ENCODE data around the gene FAF1. TPM values are rescaled to one million over a fixed set of nuclear protein-coding genes. Genes with fewer than 3 reads are reported as not detected.

The FAF1 gene
- total and polyA plus RNA-seq, 9 of the 15 experiments (the other 6 are each of a cell fraction or from before 2014, with no cell fraction given) = 48.7 to 225 (median 118) TPM

DNA sequence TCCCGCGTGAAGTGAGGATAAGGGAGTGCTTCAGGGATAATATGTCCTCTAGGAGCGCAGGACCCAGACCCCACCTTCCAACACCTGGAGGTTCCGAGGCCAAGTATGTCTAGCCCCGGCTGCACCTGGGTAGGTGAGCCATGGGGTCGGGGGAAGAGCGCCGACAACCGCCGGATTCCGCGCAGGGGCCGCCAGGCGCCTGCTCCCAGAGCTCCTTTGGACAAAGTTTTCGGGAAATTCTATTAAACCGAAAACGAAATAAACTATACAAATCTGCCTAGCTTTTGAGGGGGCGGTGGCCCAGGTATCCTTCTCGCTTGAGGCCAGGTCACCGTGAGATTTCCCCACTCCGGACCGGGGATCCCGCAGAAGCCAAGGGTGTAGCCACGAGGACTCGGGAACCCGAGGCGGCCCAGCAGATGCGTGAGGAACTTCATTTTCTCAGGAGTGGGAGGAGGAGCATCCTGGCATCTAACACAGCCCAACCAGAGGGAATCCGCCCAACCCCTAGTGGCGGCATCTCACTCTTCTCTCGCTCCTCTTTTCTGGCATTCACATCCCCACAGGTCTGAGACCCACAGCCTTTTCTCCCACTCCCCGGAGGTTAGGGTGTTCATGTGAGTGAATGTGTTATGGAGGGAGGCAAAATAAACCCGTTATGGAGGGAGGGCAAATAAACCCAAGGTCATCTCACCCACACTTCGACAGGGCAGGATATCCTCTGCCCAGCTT, 534.5 kb downstream of the FAF1 start:
- Histone ChIP-seq H3K4me1 (replicated peaks in 1 of 2; ENCODE audit: control insufficient read depth in 2 of 2, insufficient read depth in 2 of 2, low read length in 2 of 2) (peaks cover 0 to 35% of the 10 kb centered on the region in 2 experiments; a peak in 2 of 5 replicates), H3K79me2 (ENCODE audit: control insufficient read depth, insufficient read depth, low read length) (no peaks in the 10 kb centered on the region), H3K27ac (ENCODE audit: extremely low read depth, low read depth, low read length) (no peak overlapping the region), H3K9me1 (ENCODE audit: control insufficient read depth, insufficient read depth, low read length) (no peaks in the 10 kb centered on the region), H3K4me2 (ENCODE audit: insufficient read depth, low read length) (no peak overlapping the region), H3K9ac (ENCODE audit: insufficient read depth in 1 of 2, low read depth in 2 of 2, low read length in 2 of 2) (no peak overlapping the region), H3K36me3 (ENCODE audit: control insufficient read depth, insufficient read depth, low read length) (no peaks in the 10 kb centered on the region), H3K9me3 (replicated peaks; ENCODE audit: control insufficient read depth, insufficient read depth, low read depth, low read length) (no peaks in the 10 kb centered on the region), H4K20me1 (replicated peaks; ENCODE audit: control insufficient read depth, insufficient read depth, low read length) (no peaks in the 10 kb centered on the region; the same call in 1 of the 2 replicates), H3K4me3 (no peak overlapping the region), H2AFZ (ENCODE audit: low read depth, low read length) (no peak overlapping the region), H3K27me3 (ENCODE audit: control insufficient read depth in 2 of 2, insufficient read depth in 2 of 2, low read length in 2 of 2) (peaks cover 71 to 80% of the 10 kb centered on the region in 2 experiments)
- DNase-seq (ENCODE audit: extremely low read depth in 1 of 4, low spot score in 3 of 4) (no peak), ATAC-seq (0 out of 3 replicates have a peak, but pooled peaks have one; percentile 10), FAIRE-seq (no peak)
- ChIA-PET POLR2A (interaction anchor here (0.9 to 1.5 kb wide), 2 partner anchors 9 to 13 kb away, joined by 3 to 4 read pairs; no protein-coding TSS in a partner anchor), CTCF (ENCODE audit: low intra/inter-chr PET ratio) (no interaction called here)
- intact Hi-C loops (cut with micrococcal nuclease) (no loop called here), in situ Hi-C loops (cut with MboI) (no loop called here)
- no TSS peak for BruUV-seq (replicated peaks)
- TF ChIP-seq ESRRB (CRISPR knock-in tag; IDR thresholded peaks at IDR 0.05; ENCODE audit: borderline replicate concordance) (no peak), SMARCC2 (IDR thresholded peaks at IDR 0.05; ENCODE audit: low read depth) (no peak), MCM2 (IDR thresholded peaks at IDR 0.05; ENCODE audit: low read depth) (no peak), CBX8 (IDR thresholded peaks at IDR 0.05; ENCODE audit: borderline replicate concordance, extremely low read depth, low read depth, low read length, poor library complexity, severe bottlenecking) (peak; percentile 44), TRIM24 (IDR thresholded peaks at IDR 0.05) (no peak)
- 23% methylated on average over 34 of the region's 34 CpGs for WGBS (ENCODE audit: insufficient coverage, low coverage, missing lambda C conversion rate)

All from K562 (cell line).